ENCODE measurements around the gene RC3H1.

- TF ChIP-seq, protein P1, sequence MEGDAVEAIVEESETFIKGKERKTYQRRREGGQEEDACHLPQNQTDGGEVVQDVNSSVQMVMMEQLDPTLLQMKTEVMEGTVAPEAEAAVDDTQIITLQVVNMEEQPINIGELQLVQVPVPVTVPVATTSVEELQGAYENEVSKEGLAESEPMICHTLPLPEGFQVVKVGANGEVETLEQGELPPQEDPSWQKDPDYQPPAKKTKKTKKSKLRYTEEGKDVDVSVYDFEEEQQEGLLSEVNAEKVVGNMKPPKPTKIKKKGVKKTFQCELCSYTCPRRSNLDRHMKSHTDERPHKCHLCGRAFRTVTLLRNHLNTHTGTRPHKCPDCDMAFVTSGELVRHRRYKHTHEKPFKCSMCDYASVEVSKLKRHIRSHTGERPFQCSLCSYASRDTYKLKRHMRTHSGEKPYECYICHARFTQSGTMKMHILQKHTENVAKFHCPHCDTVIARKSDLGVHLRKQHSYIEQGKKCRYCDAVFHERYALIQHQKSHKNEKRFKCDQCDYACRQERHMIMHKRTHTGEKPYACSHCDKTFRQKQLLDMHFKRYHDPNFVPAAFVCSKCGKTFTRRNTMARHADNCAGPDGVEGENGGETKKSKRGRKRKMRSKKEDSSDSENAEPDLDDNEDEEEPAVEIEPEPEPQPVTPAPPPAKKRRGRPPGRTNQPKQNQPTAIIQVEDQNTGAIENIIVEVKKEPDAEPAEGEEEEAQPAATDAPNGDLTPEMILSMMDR (conservative IDR thresholded peaks at IDR 0.05 in 1 of 2, IDR thresholded peaks at IDR 0.05 in 1 of 2; ENCODE audit: extremely low read depth in 1 of 2, insufficient read depth in 1 of 2, low read depth in 1 of 2, low read length in 2 of 2), result no peak
- no peak for TF ChIP-seq EZH2 (IDR thresholded peaks at IDR 0.05; ENCODE audit: borderline replicate concordance, low read length)
Observed at GRCh38 chr1:174021591-174022079, 522 bp downstream of the RC3H1 start.

Data from mammary epithelial cell (primary cell).